A549 (cell line): ENCODE results near the gene SGSH. TPM values are rescaled to one million over a fixed set of nuclear protein-coding genes. Genes with fewer than 3 reads are reported as not detected.

Source experiments
- ATAC-seq, 2 experiments: fragments of 200-7000 bp in 1 of 2; fragments of >200 bp in 1 of 2; cut with Nextera tagmentation in 1 of 2; cut with Tn5 transposase in 1 of 2; 3 replicates each; pipeline versions ENCODE4 v1.8.0 to v1.9.1; 2018 to 2020; ENCODE audit warnings: mild to moderate bottlenecking in 1 of 2, moderate library complexity in 1 of 2
- CTCF ChIA-PET: fragments of 300-600 bp; sonication (Branson Sonifier 250); formaldehyde crosslinking; extraction: SDS; loops from one replicate; lab custom pipeline; 2021; ENCODE audit warnings: antibody characterized with exemption, inconsistent platforms; lab: Yijun Ruan, JAX
- POLR2A ChIA-PET: fragments of 350-600 bp; formaldehyde crosslinking; extraction: SDS; loops from one replicate; lab custom pipeline; 2021; ENCODE audit warnings: antibody characterized with exemption, inconsistent platforms; lab: Yijun Ruan, JAX
- DNase-seq, 2 experiments: peaks; one replicate each; pipeline versions ENCODE4 v3.0.0 to v3.0.0-alpha.2; 2011 to 2016; ENCODE audit warnings: low read depth in 1 of 2, low spot score in 1 of 2
- FAIRE-seq: peaks from 2 replicates; lab custom pipeline; 2011; peaks lifted over from hg19 to GRCh38; lab: Jason Lieb, UNC
- H3K27ac ChIP-seq, 2 experiments: fragments of >200 bp; sonication (Bioruptor Twin); formaldehyde crosslinking; 3 replicates each; pipeline ENCODE4 v1.5.1; 2016 to 2017
- H3K4me1 ChIP-seq: fragments of >200 bp; sonication (Bioruptor Twin); formaldehyde crosslinking; 3 replicates; pipeline ENCODE4 v1.6.1; 2016
- H3K4me2 ChIP-seq: fragments of >200 bp; sonication (Bioruptor Twin); formaldehyde crosslinking; 3 replicates; pipeline ENCODE4 v1.6.1; 2016
- H3K4me3 ChIP-seq: fragments of >200 bp; sonication (Bioruptor Twin); formaldehyde crosslinking; 3 replicates; pipeline ENCODE4 v1.5.1; 2016
- H3K9me3 ChIP-seq: fragments of >200 bp; sonication (Bioruptor Twin); formaldehyde crosslinking; 3 replicates; pipeline ENCODE4 v1.6.1; 2016
- CBX8 ChIP-seq: fragments of 200-600 bp; sonication (generic); IDR thresholded peaks from 2 replicates; pipeline ENCODE4 v1.6.1; 2016
- CEBPB ChIP-seq, 2 experiments: fragments of >200 bp in 1 of 2; sonication (Bioruptor Twin) in 1 of 2; formaldehyde crosslinking in 1 of 2; IDR thresholded peaks; 2 replicates each; pipeline ENCODE4 v1.6.1; 2012 to 2016
- EP300 ChIP-seq, 2 experiments: fragments of >200 bp; sonication (Bioruptor Twin); formaldehyde crosslinking; IDR thresholded peaks; 2 replicates in 1 of 2; 3 replicates in 1 of 2; pipeline ENCODE4 v1.6.1; 2016 to 2017
- FOSB ChIP-seq: fragments of 250-450 bp; sonication (Bioruptor Pico); IDR thresholded peaks from 2 replicates; pipeline ENCODE4 v1.5.0; 2020; ENCODE audit warnings: mild to moderate bottlenecking, moderate library complexity
- HEYL ChIP-seq: fragments of 250-450 bp; sonication (Bioruptor Pico); IDR thresholded peaks from 2 replicates; pipeline ENCODE4 v1.8.0; 2021; ENCODE audit warnings: mild to moderate bottlenecking, moderate library complexity
- MAFK ChIP-seq: fragments of 450-650 bp; IDR thresholded peaks from 2 replicates; pipeline ENCODE4 v1.6.1; 2014; ENCODE audit not compliant: partially characterized antibody
- MYC ChIP-seq: IDR thresholded peaks from 2 replicates; pipeline ENCODE4 v1.6.1; 2012; ENCODE audit warnings: mild to moderate bottlenecking, inconsistent platforms, low read length, improper control_type of control experiment, borderline replicate concordance
- NFE2L2 ChIP-seq: fragments of 150-350 bp; conservative IDR thresholded peaks from 2 replicates; pipeline ENCODE4 v1.6.1; 2014; ENCODE audit warnings: low read length
- NPAS2 ChIP-seq: fragments of 250-450 bp; sonication (Bioruptor Pico); IDR thresholded peaks from 2 replicates; pipeline ENCODE4 v1.8.0; 2022; ENCODE audit warnings: mild to moderate bottlenecking, moderate library complexity, borderline replicate concordance
- PHF8 ChIP-seq: fragments of 200-600 bp; sonication (generic); IDR thresholded peaks from 2 replicates; pipeline ENCODE4 v1.6.1; 2016; ENCODE audit warnings: low read depth, mild to moderate bottlenecking, antibody characterized with exemption, moderate library complexity, borderline replicate concordance
- RFX5 ChIP-seq: fragments of 450-650 bp; IDR thresholded peaks from 2 replicates; pipeline ENCODE4 v1.7.1; 2014; ENCODE audit warnings: antibody characterized with exemption, mild to moderate bottlenecking, moderate library complexity
- RNF2 ChIP-seq: fragments of 200-600 bp; sonication (generic); IDR thresholded peaks from 2 replicates; pipeline ENCODE4 v1.6.1; 2016; ENCODE audit warnings: low read depth, mild to moderate bottlenecking, antibody characterized with exemption, moderate library complexity, borderline replicate concordance
- SMC3 ChIP-seq: fragments of >200 bp; sonication (Bioruptor Twin); formaldehyde crosslinking; IDR thresholded peaks from 3 replicates; pipeline ENCODE4 v1.6.1; 2018; ENCODE audit warnings: inconsistent platforms
- SREBF2 ChIP-seq: fragments of 450-650 bp; IDR thresholded peaks from 2 replicates; pipeline ENCODE4 v1.6.1; 2014; ENCODE audit warnings: mild to moderate bottlenecking, moderate library complexity
- ZFP36 ChIP-seq: fragments of 450-650 bp; IDR thresholded peaks from 2 replicates; pipeline ENCODE4 v1.6.1; 2014; ENCODE audit warnings: borderline replicate concordance; ENCODE audit not compliant: partially characterized antibody
- ZNF302 ChIP-seq: fragments of 250-450 bp; sonication (Bioruptor Pico); IDR thresholded peaks from 2 replicates; pipeline ENCODE4 v1.9.0; 2021; ENCODE audit warnings: inconsistent platforms, mild to moderate bottlenecking, moderate library complexity
- ZSCAN20 ChIP-seq: fragments of 250-450 bp; sonication (Bioruptor Pico); IDR thresholded peaks from 2 replicates; pipeline ENCODE4 v1.8.0; 2022; ENCODE audit warnings: mild to moderate bottlenecking, moderate library complexity
- WGBS: methylation state at CpG from one replicate; pipeline ENCODE4 v1.1.6; 2017; ENCODE audit errors: missing lambda C conversion rate; 5-methylcytosine and 5-hydroxymethylcytosine counted together
- polyA plus RNA-seq, 4 experiments: library from polyadenylated mRNA; depleted of rRNA in 3 of 4; stranded (reverse); fragments of >200 nt; fragmentation: RNase III in 1 of 4; extraction: RNeasy Plus Mini Kit Qiagen cat#74134 plus additional on column Dnase treatment in 1 of 4; gene quantifications; 2 replicates in 3 of 4; 3 replicates in 1 of 4; pipeline ENCODE4 v1.2.3, GENCODE V29; 2011 to 2017
- TF ChIP-seq, protein P1 (sequence below): fragments of >200 bp; sonication (Bioruptor Twin); formaldehyde crosslinking; IDR thresholded peaks from 2 replicates; pipeline ENCODE4 v1.6.1; 2016
- TF ChIP-seq, protein P2 (sequence below): IDR thresholded peaks from 2 replicates; pipeline ENCODE4 v1.6.1; 2012
- TF ChIP-seq, protein P3 (sequence below): IDR thresholded peaks from 2 replicates; pipeline ENCODE4 v1.6.1; 2012
- TF ChIP-seq, protein P4 (sequence below): fragments of 200-600 bp; sonication (generic); IDR thresholded peaks from 2 replicates; pipeline ENCODE4 v1.6.1; 2016; ENCODE audit warnings: antibody characterized with exemption, mild to moderate bottlenecking, moderate library complexity

The SGSH gene
- polyA plus RNA-seq, 2 of the 4 experiments (the other 2 are of a cell fraction): 14.5 to 24.7 TPM

DNA sequence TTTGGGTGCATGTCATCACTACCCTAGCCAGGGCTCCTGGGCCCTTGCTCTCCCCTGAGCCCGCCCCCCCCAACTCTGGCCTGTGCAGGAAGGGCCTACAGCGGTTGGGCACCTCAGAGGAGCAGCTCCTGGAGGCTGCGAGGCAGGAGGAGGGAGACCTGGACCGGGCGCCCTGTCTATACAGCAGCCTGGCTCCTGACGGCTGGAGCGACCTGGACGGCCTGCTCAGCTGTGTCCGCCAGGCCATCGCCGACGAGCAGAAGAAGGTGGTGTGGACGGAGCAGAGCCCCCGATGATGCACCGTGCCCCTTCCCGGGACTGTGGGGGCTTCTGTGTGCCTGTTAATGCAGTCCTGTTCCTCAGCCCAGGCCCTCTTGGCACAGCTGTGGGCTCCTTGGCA is 12.1 kb downstream of the SGSH start:
- WGBS: 96% methylated on average over 11 of the region's 16 CpGs
- no peak for FAIRE-seq
- ChIA-PET POLR2A (no interaction called here), CTCF (interaction anchor here (2.9 kb wide), 1 partner anchor 13 kb away, joined by 34 read pairs; no protein-coding TSS in a partner anchor)
- Histone ChIP-seq H3K27ac (no peak overlapping the region), H3K4me2 (no peak overlapping the region), H3K4me3 (no peak overlapping the region), H3K4me1 (peaks cover 6% of the 10 kb centered on the region; the same call in 2 of the 3 replicates), H3K9me3 (no peaks in the 10 kb centered on the region)
- ATAC-seq: peak in 1 of 2 experiments; percentile 8; a peak in 2 of 6 replicates
- no peak for DNase-seq
- TF ChIP-seq, protein P1, sequence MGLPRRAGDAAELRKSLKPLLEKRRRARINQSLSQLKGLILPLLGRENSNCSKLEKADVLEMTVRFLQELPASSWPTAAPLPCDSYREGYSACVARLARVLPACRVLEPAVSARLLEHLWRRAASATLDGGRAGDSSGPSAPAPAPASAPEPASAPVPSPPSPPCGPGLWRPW: no peak
- TF ChIP-seq SMC3 (no peak), NFE2L2 (no peak), SREBF2 (no peak), ZSCAN20 (CRISPR knock-in tag) (no peak), NPAS2 (no peak), MAFK (no peak), HEYL (no peak), EP300 (IDR thresholded peaks at IDR 0.05) (no peak), RNF2 (no peak), PHF8 (no peak), CEBPB (IDR thresholded peaks at IDR 0.05) (no peak), ZNF302 (no peak), MYC (no peak), RFX5 (no peak), FOSB (CRISPR knock-in tag) (no peak)
- TF ChIP-seq, protein P2, sequence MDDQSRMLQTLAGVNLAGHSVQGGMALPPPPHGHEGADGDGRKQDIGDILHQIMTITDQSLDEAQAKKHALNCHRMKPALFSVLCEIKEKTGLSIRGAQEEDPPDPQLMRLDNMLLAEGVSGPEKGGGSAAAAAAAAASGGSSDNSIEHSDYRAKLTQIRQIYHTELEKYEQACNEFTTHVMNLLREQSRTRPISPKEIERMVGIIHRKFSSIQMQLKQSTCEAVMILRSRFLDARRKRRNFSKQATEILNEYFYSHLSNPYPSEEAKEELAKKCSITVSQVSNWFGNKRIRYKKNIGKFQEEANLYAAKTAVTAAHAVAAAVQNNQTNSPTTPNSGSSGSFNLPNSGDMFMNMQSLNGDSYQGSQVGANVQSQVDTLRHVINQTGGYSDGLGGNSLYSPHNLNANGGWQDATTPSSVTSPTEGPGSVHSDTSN: no peak
- TF ChIP-seq, protein P3, sequence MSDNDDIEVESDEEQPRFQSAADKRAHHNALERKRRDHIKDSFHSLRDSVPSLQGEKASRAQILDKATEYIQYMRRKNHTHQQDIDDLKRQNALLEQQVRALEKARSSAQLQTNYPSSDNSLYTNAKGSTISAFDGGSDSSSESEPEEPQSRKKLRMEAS: no peak
- TF ChIP-seq, protein P4, sequence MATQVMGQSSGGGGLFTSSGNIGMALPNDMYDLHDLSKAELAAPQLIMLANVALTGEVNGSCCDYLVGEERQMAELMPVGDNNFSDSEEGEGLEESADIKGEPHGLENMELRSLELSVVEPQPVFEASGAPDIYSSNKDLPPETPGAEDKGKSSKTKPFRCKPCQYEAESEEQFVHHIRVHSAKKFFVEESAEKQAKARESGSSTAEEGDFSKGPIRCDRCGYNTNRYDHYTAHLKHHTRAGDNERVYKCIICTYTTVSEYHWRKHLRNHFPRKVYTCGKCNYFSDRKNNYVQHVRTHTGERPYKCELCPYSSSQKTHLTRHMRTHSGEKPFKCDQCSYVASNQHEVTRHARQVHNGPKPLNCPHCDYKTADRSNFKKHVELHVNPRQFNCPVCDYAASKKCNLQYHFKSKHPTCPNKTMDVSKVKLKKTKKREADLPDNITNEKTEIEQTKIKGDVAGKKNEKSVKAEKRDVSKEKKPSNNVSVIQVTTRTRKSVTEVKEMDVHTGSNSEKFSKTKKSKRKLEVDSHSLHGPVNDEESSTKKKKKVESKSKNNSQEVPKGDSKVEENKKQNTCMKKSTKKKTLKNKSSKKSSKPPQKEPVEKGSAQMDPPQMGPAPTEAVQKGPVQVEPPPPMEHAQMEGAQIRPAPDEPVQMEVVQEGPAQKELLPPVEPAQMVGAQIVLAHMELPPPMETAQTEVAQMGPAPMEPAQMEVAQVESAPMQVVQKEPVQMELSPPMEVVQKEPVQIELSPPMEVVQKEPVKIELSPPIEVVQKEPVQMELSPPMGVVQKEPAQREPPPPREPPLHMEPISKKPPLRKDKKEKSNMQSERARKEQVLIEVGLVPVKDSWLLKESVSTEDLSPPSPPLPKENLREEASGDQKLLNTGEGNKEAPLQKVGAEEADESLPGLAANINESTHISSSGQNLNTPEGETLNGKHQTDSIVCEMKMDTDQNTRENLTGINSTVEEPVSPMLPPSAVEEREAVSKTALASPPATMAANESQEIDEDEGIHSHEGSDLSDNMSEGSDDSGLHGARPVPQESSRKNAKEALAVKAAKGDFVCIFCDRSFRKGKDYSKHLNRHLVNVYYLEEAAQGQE: no peak

DNA sequence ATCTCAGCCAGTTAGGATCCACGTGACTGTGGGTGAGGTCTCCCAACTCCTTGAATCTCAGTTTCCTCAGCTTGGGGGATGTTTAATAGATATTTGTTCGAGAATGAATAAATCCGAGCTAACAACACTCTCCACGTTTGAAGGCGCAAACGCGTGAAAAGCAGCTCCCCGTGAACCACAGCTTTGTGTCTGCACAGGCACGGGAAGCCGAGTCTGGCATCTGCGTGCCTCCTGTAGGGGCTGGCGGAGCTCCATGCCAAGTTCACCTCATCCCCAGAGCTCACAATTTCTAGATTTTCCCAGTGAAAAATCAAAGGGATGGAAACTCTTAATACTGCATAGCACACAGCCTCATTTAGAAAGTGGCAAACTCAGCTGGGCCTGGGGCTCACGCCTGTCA is 14.3 kb downstream of the SGSH start:
- 94% methylated on average over 13 of the region's 13 CpGs for WGBS
- H3K9me3 ChIP-seq: no peaks in the 10 kb centered on the region
- no peak for ATAC-seq
- no peak overlapping the region for H3K27ac ChIP-seq
- no peak overlapping the region for H3K4me2 ChIP-seq
- DNase-seq: no peak
- no peak for TF ChIP-seq HEYL
- no peak for TF ChIP-seq RFX5
- no peak for TF ChIP-seq ZFP36
- no peak for TF ChIP-seq CBX8
- peak; percentile 28 for FAIRE-seq
- CTCF ChIA-PET: interaction anchor here (1.4 to 2.9 kb wide), 4 partner anchors 8 to 104 kb away, joined by 4 to 34 read pairs (median 6); partner anchors contain the start of gene GAA
- H3K4me1 ChIP-seq: peaks cover 6% of the 10 kb centered on the region; the same call in 2 of the 3 replicates
- POLR2A ChIA-PET: no interaction called here
- no peak overlapping the region for H3K4me3 ChIP-seq
